Muscle layer of colon (tissue), 2 donors: ENCODE data around the gene CAMSAP1.

Experiments
- H3K27ac ChIP-seq: one replicate; pipeline ENCODE4 v1.7.0; 2013; ENCODE audit warnings: low read depth, mild to moderate bottlenecking, low read length, moderate library complexity
- H3K27me3 ChIP-seq, 2 donors: one replicate each; pipeline ENCODE4 v1.7.0; 2013; ENCODE audit warnings: low read length in 2 of 2, mild to moderate bottlenecking in 2 of 2; ENCODE audit not compliant: insufficient read depth in 2 of 2, control insufficient read depth in 1 of 2
- H3K36me3 ChIP-seq: one replicate; pipeline ENCODE4 v1.7.0; 2013; ENCODE audit warnings: mild to moderate bottlenecking, low read length; ENCODE audit not compliant: insufficient read depth
- H3K4me1 ChIP-seq: one replicate; pipeline ENCODE4 v1.7.0; 2013; ENCODE audit warnings: mild to moderate bottlenecking, low read length; ENCODE audit not compliant: insufficient read depth
- H3K4me3 ChIP-seq, 2 donors: one replicate each; pipeline ENCODE4 v1.7.0; 2013; ENCODE audit warnings: low read length in 2 of 2, low read depth in 1 of 2, mild to moderate bottlenecking in 1 of 2, moderate library complexity in 1 of 2
- H3K9ac ChIP-seq: one replicate; pipeline ENCODE4 v1.7.0; 2013; ENCODE audit warnings: low read length
- H3K9me3 ChIP-seq: one replicate; pipeline ENCODE4 v1.7.0; 2013; ENCODE audit warnings: mild to moderate bottlenecking, low read length
- donor health status: abdominal sarcoma.
- donor health status: Adenocarcinoma of cecum.

Gene CAMSAP1

DNA sequence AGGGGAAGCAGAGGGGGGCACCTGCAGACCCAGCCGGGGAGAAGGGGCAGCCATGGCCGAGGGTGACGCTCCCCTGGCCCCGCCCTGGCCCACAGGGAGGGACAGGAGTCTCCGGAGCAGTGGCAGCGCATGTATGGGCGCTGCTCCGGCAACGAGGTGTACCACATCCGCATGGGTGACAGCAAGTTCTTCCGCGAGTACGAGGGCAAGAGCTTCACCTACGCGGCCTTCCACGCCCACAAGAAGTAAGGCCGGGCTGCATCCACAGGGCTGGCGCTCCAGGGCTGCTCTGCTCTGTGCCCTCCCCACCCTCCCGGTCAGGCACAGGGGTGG is 137.2 kb downstream of the CAMSAP1 start:
- Histone ChIP-seq H3K9ac (no peak overlapping the region), H3K36me3 (no peaks in the 10 kb centered on the region), H3K9me3 (no peaks in the 10 kb centered on the region), H3K4me1 (no peaks in the 10 kb centered on the region), H3K4me3 (no peak overlapping the region), H3K27ac (no peak overlapping the region), H3K27me3 (peaks cover 0 to 24% of the 10 kb centered on the region in 2 donors)

DNA sequence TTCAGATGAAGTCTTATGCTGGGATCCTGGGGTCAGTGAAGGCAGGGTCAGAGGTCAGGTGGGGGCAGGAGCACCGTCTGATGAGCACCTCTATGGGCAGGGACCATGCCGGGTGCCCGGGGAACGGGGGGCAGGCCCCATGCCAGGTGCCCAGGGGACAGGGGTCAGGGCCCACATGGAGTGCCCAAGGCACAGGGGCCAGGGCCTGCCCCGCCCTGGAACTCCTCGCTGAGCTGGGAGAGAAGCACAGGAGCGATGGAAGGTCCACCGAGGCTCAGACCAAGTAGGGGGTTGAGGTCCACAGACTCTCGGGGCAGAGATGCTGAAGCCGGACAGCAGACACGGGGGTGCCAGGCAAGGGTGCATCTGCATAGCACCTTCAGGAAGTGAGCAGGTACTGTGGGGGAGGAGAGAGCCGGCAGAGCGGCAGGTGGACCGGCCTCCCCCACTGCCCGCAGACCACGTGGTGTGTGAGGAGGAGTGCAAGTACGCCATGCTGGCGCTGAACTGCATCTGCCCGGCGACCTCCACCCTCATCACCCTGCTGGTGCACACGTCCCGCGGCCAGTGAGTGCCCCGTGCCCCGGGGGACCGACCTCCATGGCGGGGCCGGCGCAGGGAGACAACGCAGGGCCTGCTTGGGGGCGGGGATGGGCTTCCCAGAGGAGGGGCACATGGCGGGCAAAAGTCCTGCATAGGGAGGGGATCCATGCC is 137.7 kb downstream of the CAMSAP1 start:
- no peaks in the 10 kb centered on the region for H3K36me3 ChIP-seq
- H3K27ac ChIP-seq = no peak overlapping the region
- H3K4me1 ChIP-seq = no peaks in the 10 kb centered on the region
- H3K4me3 ChIP-seq = no peak overlapping the region
- H3K9ac ChIP-seq = no peak overlapping the region
- peaks cover 0 to 24% of the 10 kb centered on the region in 2 donors for H3K27me3 ChIP-seq
- H3K9me3 ChIP-seq = no peaks in the 10 kb centered on the region

DNA sequence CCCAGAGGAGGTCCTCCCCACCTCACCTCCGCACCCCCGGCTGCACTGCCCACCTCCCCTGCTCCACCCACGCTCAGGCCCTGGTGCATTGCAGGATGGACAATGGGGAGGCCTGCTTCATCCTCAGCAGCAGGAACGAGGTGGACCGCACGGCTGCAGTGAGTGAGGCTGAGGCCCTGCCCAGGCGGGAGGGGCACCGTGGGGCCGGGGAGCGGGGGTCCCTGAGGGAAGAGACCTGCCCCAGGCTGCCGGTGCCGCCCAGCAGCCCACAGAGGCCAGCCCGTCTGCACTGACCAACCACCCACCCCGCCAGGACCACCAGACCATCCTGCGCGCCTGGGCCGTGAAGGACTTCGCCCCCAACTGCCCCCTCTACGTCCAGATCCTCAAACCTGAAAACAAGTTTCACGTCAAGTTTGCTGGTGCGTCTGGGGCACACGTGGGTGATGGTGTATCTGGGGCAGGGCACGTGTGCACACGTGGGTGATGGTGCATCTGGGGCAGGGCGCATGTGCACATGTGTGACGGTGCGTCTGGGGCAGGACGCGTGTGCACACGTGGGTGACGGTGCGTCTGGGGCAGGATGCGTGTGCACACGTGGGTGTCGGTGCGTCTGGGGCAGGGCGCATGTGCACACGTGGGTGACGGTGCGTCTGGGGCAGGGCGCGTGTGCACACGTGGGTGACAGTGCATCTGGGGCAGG is 138.7 kb downstream of the CAMSAP1 start:
- no peaks in the 10 kb centered on the region for H3K36me3 ChIP-seq
- H3K27ac ChIP-seq = no peak overlapping the region
- H3K9me3 ChIP-seq = no peaks in the 10 kb centered on the region
- H3K4me1 ChIP-seq = no peaks in the 10 kb centered on the region
- no peak overlapping the region for H3K9ac ChIP-seq
- peaks cover 0 to 23% of the 10 kb centered on the region in 2 donors for H3K27me3 ChIP-seq
- H3K4me3 ChIP-seq = no peak overlapping the region

DNA sequence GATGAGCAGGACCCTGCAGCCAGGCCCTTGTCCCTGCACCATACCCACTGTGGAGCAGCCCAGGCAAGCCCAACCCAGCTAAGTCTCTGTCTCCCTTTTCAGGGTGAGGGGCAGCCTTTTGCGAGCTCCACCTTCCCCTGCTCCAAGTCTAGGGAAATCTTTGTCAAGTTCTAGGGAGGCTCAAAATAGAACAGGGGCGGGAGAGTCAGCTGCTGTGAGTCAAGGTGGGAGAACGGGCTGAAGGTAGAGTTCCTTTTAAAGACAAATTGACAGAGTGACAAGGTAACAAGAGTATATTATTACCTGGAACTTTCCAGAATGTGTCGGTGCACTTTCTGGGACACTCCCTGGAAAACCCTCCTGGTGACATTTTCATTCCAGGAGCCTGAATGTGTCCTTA is 140.6 kb downstream of the CAMSAP1 start:
- no peak overlapping the region for H3K4me3 ChIP-seq
- peaks cover 0 to 9% of the 10 kb centered on the region in 2 donors for H3K27me3 ChIP-seq
- H3K9me3 ChIP-seq = no peaks in the 10 kb centered on the region
- H3K4me1 ChIP-seq = no peaks in the 10 kb centered on the region
- no peak overlapping the region for H3K9ac ChIP-seq
- H3K36me3 ChIP-seq = no peaks in the 10 kb centered on the region
- H3K27ac ChIP-seq = no peak overlapping the region

DNA sequence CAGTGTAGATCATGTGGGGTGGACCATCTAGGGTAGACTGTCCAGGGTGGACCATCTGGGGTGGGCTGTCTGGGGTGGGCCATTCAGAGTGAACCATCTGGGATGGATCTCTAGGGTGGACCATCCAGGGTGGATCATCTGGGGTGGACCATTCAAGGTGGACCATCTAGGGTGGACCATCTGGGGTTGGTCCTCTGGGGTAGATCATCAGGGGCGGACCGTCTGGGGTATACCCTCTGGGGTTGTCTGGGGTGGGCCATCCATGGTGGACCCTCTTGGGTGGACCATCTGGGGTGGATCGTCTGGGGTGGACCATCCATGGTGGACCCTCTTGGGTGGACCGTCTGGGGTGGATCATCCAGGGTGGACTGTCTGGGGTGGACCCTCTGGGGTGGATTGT is 141.1 kb downstream of the CAMSAP1 start:
- Histone ChIP-seq H3K9me3 (no peaks in the 10 kb centered on the region), H3K27me3 (peaks cover 0 to 4% of the 10 kb centered on the region in 2 donors), H3K4me1 (no peaks in the 10 kb centered on the region), H3K9ac (no peak overlapping the region), H3K4me3 (no peak overlapping the region), H3K27ac (no peak overlapping the region), H3K36me3 (no peaks in the 10 kb centered on the region)

DNA sequence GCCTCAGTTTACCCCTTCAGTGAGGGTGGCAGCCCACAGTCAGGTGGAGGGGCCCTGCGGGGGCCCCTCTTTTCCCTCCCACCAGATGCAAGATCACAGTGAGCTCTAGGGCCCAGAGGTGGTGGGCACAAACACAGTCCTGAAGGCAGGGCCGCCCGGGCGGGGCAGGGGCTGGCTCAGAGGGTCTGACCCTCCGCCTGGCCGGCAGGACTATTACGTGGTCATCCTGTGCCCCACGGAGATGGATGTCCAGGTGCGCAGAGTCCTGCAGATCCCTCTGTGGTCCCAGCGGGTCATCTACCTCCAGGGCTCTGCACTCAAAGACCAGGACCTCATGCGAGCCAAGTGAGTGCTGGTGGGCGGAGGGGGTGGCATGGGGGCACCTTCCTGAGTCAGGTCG is 141.9 kb downstream of the CAMSAP1 start:
- H3K4me1 ChIP-seq = no peaks in the 10 kb centered on the region
- H3K4me3 ChIP-seq = no peak overlapping the region
- no peaks in the 10 kb centered on the region for H3K9me3 ChIP-seq
- H3K36me3 ChIP-seq = no peaks in the 10 kb centered on the region
- peaks cover 0 to 3% of the 10 kb centered on the region in 2 donors for H3K27me3 ChIP-seq
- H3K27ac ChIP-seq = no peak overlapping the region
- H3K9ac ChIP-seq = no peak overlapping the region

DNA sequence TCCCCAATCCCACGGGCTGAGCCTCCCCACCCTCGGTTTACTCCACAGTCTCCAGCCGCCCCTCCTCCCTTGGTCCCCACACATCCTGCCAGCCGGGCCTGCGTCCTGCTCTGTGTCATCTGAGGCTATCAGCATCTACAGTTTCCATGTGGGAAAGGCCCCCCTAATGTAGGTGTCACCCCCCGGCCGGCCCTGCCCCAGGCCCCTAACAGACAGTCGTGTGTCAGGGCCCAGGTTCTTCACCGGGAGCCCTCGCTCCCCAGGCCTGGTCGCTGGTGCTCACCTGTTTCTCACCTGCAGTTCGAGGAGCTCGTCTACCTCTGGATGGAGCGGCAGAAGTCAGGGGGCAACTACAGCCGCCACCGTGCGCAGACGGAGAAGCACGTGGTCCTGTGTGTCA is 142.6 kb downstream of the CAMSAP1 start:
- no peaks in the 10 kb centered on the region for H3K36me3 ChIP-seq
- H3K27me3 ChIP-seq = no peaks in the 10 kb centered on the region
- H3K9ac ChIP-seq = no peak overlapping the region
- no peaks in the 10 kb centered on the region for H3K9me3 ChIP-seq
- H3K4me1 ChIP-seq = no peaks in the 10 kb centered on the region
- H3K4me3 ChIP-seq = no peak overlapping the region
- H3K27ac ChIP-seq = no peak overlapping the region

DNA sequence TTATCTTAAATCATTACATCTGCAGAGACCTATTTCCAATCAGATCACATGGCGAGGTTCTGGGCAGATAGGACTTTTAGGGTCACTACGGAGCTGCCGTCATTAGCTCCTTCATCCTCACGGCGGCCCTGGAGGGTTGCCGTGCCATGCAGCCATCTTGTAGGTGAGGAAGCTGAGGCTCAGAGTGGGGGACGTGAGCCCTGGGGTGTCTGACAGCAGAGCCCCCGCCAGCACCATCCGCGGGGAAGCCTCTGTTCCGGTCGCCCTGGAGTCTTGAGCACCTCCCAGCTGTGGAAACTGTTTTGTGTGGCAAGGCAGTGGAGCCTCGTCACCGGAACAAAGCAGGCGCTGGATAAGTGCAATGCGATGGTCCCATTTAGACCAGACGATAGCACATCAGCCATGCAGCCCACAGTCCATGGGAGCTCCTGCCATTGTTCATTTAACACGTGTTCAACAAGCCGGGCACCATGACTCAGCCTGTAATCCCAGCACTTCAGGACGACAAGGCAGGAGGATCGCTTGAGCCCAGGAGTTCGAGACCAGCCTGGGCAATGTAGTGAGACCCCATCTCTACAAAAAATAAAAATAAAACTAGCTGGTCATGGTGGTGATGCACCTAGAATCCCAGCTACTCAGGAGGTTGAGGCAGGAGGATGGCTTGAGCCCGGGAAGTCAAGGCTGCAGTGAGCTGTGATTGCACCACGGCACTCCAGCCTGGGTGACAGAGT is 143.5 kb downstream of the CAMSAP1 start:
- H3K4me1 ChIP-seq = no peaks in the 10 kb centered on the region
- H3K9ac ChIP-seq = no peak overlapping the region
- no peaks in the 10 kb centered on the region for H3K9me3 ChIP-seq
- no peak overlapping the region for H3K4me3 ChIP-seq
- H3K27me3 ChIP-seq = no peaks in the 10 kb centered on the region
- H3K27ac ChIP-seq = no peak overlapping the region
- no peaks in the 10 kb centered on the region for H3K36me3 ChIP-seq

DNA sequence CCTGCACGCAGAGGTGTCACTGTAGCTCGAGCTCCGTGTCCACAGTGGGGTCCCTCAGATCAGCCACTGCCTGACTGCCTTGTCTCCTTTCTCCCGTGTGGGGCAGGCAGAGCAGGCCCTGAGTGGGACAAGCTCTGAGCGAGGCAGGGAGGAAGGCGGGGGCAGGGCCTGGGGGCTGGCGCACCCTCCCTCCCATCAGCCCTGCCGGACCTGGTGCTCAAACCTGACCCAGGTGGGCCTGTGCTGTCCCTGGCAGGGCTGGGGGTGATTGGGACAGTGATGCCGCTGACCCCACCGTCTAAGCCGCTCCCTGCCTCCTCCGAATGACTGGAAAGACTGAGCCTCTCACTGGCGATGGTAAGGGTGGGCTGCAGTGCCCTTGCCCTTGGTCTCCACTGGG is 144.4 kb downstream of the CAMSAP1 start:
- no peaks in the 10 kb centered on the region for H3K9me3 ChIP-seq
- no peak overlapping the region for H3K27ac ChIP-seq
- H3K36me3 ChIP-seq = no peaks in the 10 kb centered on the region
- H3K4me1 ChIP-seq = no peaks in the 10 kb centered on the region
- no peaks in the 10 kb centered on the region for H3K27me3 ChIP-seq
- no peak overlapping the region for H3K4me3 ChIP-seq
- no peak overlapping the region for H3K9ac ChIP-seq

DNA sequence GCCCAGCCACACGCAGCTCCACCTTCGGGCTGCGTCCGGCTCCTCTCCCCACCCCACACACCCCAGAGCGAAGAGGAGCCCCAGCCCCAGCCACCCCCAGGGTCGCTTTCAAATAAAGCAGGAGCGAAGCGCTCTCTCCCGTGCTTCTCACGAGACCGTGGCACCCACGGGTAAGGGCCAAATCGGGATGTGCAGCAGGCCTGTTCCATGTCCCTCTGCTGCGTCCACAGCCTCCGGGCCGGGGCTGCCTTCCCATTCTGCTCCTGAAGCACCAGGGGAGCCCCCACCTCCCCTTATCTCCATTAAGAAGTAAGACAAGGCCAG is 145.5 kb downstream of the CAMSAP1 start:
- Histone ChIP-seq H3K4me1 (no peaks in the 10 kb centered on the region), H3K27ac (no peak overlapping the region), H3K36me3 (no peaks in the 10 kb centered on the region), H3K9me3 (no peaks in the 10 kb centered on the region), H3K9ac (no peak overlapping the region), H3K27me3 (no peaks in the 10 kb centered on the region), H3K4me3 (no peak overlapping the region)

DNA sequence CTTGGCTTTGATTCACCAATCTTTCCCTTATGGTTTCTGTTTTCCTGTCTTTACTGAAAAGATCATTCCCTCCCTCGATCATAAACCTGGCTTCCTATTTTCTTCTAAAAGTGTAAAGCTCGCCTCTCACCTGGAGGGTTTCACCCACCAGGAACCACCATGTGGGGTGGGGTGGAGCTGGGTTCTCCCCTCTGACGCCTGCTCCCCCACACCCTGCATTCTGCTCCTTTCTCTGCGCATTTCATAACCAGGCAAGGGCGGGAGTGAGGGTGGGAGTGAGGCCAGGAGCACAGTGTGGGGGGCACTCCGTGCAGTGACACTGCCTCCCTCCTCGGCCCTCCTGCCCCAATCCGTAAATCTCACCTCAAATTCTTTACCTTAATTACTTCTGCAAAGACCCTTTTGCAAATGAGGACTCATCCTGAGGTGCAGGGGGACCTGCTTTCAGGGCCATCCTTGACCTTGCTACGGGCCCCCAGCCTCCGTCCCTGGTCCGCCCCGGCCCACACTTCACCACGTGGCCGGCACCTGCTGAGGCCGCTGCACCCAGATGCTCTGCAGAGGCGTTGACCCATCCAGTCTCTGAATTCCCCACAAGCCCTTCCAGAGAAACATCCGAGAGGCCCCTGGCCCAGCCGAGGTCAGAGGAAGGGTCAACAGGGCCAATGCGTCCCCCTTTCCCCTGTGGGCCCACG is 146.0 kb downstream of the CAMSAP1 start:
- Histone ChIP-seq H3K4me3 (no peak overlapping the region), H3K27me3 (no peaks in the 10 kb centered on the region), H3K36me3 (no peaks in the 10 kb centered on the region), H3K27ac (no peak overlapping the region), H3K4me1 (no peaks in the 10 kb centered on the region), H3K9ac (no peak overlapping the region), H3K9me3 (no peaks in the 10 kb centered on the region)
